WI38 (cell line): ENCODE results near the gene INPP4B.

Experiments
- H3K4me3 ChIP-seq: 2 replicates; pipeline ENCODE4 v1.5.1; 2011; ENCODE audit warnings: low read depth, mild to moderate bottlenecking, control low read depth, low read length
- CTCF ChIP-seq: IDR thresholded peaks from 2 replicates; pipeline ENCODE4 v1.5.1; 2012; ENCODE audit warnings: low read depth, mild to moderate bottlenecking, control low read depth, low read length

The INPP4B gene

GRCh38 chr4:142307857-142308256 lies 538.2 kb downstream of the INPP4B start:
- TF ChIP-seq CTCF, result no peak
- H3K4me3 ChIP-seq, result no peak overlapping the region

GRCh38 chr4:142297313-142297712 lies 548.8 kb downstream of the INPP4B start:
- TF ChIP-seq CTCF, result no peak
- no peak overlapping the region for H3K4me3 ChIP-seq

GRCh38 chr4:142293536-142293935 lies 552.6 kb downstream of the INPP4B start:
- no peak overlapping the region for H3K4me3 ChIP-seq
- TF ChIP-seq CTCF, result no peak

GRCh38 chr4:142292231-142292630 lies 553.9 kb downstream of the INPP4B start:
- no peak overlapping the region for H3K4me3 ChIP-seq
- no peak for TF ChIP-seq CTCF

- no peak overlapping the region for H3K4me3 ChIP-seq
- TF ChIP-seq CTCF, result no peak
Measured at GRCh38 chr4:142291299-142292050, 554.6 kb downstream of the INPP4B start.

- no peak for TF ChIP-seq CTCF
Measured at GRCh38 chr4:142287371-142287770, 558.7 kb downstream of the INPP4B start.

GRCh38 chr4:142285222-142285583 lies 560.9 kb downstream of the INPP4B start:
- TF ChIP-seq CTCF, result no peak

More at GRCh38 chr4:142287371-142287770, 558.7 kb downstream of the INPP4B start:
- no peak overlapping the region for H3K4me3 ChIP-seq

More at GRCh38 chr4:142285222-142285583, 560.9 kb downstream of the INPP4B start:
- no peak overlapping the region for H3K4me3 ChIP-seq
